Activated CD4-positive, alpha-beta T cell treated with anti-CD3 and anti-CD28 coated beads, Interleukin-2, amount 50 U/mL, for 1 hour (primary cell): ENCODE data around the gene RNF186.
"Not testable (repeated sequence)": the region's sequence is repeated elsewhere in the genome, so short reads cannot be mapped to it uniquely, and the experiment has no call there.

Experiments used
- DNase-seq: peaks from one replicate; pipeline ENCODE4 v3.0.0-alpha.2; 2020

Gene RNF186

GRCh38 chr1:19792237-19793002, 22.7 kb downstream of the RNF186 start:
- DNase-seq: no peak

GRCh38 chr1:19790061-19790975, 24.8 kb downstream of the RNF186 start:
- not testable (repeated sequence) for DNase-seq

GRCh38 chr1:19786988-19787423, 28.1 kb downstream of the RNF186 start:
- no peak for DNase-seq

GRCh38 chr1:19785660-19786059, 29.4 kb downstream of the RNF186 start:
- no peak for DNase-seq

- no peak for DNase-seq
Measured at GRCh38 chr1:19780267-19780877, 34.7 kb downstream of the RNF186 start.

GRCh38 chr1:19776933-19777332, 38.1 kb downstream of the RNF186 start:
- no peak for DNase-seq

GRCh38 chr1:19776287-19776686, 38.8 kb downstream of the RNF186 start:
- DNase-seq: no peak

GRCh38 chr1:19775831-19776230, 39.3 kb downstream of the RNF186 start:
- no peak for DNase-seq

- DNase-seq: no peak
Measured at GRCh38 chr1:19775317-19775716, 39.8 kb downstream of the RNF186 start.

- no peak for DNase-seq
Measured at GRCh38 chr1:19774180-19774785, 40.8 kb downstream of the RNF186 start.

GRCh38 chr1:19773485-19773884, 41.6 kb downstream of the RNF186 start:
- no peak for DNase-seq

- no peak for DNase-seq
Measured at GRCh38 chr1:19772053-19772452, 43.0 kb downstream of the RNF186 start.

- DNase-seq: no peak
Measured at GRCh38 chr1:19771350-19771749, 43.7 kb downstream of the RNF186 start.

GRCh38 chr1:19770436-19771190, 44.5 kb downstream of the RNF186 start:
- DNase-seq: no peak

GRCh38 chr1:19769211-19769932, 45.7 kb downstream of the RNF186 start:
- no peak for DNase-seq

- DNase-seq: no peak
Measured at GRCh38 chr1:19768353-19769210, 46.5 kb downstream of the RNF186 start.

GRCh38 chr1:19765623-19766022, 49.5 kb downstream of the RNF186 start:
- no peak for DNase-seq

- DNase-seq: no peak
Measured at GRCh38 chr1:19764848-19765247, 50.2 kb downstream of the RNF186 start.
